HG03039 (cell line): Measurements from ENCODE around the gene TRIM29.

Experiments
- ATAC-seq: cut with Tn5 transposase; IDR thresholded peaks from one replicate; pipeline ENCODE4 v1.9.1; 2021; ENCODE audit warnings: mild to moderate bottlenecking, moderate library complexity; ENCODE audit not compliant: unreplicated experiment

The TRIM29 gene

DNA sequence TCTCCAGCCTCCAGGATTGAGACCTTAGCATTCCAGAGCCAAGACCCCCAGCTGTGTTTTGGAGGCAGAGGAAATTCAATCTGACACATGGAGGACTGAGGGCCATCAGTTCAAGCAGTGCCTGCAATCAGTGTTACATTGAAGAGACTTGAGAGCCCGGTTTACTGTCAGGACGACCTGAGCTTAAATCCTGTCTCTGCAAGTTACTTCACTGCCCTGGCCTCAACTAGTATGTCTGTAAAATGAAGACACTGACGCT is 35.1 kb downstream of the TRIM29 start:
- no peak for ATAC-seq

DNA sequence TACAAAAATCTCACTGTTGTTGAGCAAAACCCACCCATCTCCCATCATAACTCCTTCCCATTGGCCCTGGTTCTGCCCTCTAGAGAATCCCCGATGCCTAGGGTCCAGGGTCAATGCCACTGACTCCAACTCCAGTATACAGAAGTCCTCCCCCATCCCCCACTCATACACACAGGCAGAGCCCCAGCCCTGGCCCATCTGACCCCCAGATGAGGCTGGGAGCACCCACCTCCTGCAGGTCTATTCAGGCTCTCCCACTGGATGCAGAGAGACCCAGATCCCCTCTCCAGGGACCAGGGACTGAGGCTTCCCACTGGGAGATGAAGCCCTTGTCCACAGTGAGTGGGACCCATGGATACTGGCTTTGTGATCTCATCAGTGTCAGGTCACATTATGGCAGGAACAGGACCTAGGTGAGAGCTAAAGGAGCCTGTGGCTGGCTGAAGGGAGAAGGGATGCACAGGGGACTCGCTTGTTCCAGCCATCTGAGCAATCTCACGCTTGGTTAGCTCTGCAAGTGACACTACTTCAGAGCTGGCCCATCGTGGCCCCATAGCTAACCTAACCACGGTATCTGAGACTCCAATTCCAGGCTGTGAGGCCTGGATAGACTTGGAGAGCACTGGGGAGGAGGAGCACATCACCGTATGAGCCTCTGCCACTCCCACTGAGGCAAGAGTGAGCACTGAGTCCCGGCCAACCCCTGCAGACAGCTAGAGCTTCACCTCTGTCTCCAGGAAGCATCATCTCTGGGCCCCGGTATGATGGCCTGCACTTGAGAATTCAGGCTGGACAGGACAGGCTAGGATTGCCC is 35.7 kb downstream of the TRIM29 start:
- no peak for ATAC-seq

DNA sequence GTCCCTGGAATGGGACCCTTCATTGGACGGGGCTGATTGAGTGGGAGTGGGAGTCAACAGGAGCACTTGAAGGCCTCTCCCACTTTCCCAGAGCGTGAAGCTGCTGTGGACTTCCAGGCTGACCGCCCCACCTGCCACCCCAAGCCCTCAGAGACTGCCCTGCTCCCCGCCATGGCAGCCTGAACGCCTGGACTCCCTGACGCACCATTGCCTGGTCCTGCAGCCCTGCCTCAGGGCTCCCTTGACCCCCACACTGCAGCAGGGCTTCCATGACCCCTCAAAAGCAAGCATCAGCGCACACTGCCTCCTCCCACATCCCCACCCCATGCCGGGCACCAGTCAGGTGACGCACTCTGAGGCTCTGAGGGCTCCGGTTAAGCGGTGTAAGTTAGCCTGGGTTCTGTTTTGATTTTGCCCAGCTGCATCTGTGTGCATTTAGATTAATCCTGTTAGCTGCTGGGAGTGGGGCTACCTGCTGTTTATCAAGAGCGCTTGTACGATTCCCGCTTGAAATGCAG is 39.4 kb downstream of the TRIM29 start:
- no peak for ATAC-seq

- ATAC-seq = no peak
Measured at GRCh38 chr11:120097721-120098385, 40.1 kb downstream of the TRIM29 start.

GRCh38 chr11:120096369-120097191 is 41.3 kb downstream of the TRIM29 start:
- no peak for ATAC-seq

- ATAC-seq = no peak
Measured at GRCh38 chr11:120095516-120095915, 42.4 kb downstream of the TRIM29 start.

GRCh38 chr11:120091701-120092100 is 46.2 kb downstream of the TRIM29 start:
- ATAC-seq = no peak

DNA sequence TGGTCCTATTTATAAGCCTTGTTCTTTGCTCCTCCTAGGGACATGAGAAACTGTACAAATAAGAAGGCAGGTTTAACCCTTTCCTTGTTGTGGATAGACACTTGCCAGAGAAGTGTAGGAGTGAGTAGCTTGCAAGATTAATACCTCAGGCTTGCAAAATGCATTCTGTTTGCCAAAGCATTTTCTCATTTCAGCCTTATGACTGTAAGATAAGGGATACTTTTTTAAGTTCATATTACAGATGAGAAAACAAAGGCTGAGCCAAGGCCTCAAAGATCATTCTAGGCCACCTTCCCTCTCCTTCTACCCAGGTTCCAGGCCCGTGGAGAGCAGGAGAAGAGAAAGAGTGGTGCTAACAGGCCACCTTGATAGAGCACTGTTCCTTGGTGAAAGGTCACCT is 46.8 kb downstream of the TRIM29 start:
- no peak for ATAC-seq

DNA sequence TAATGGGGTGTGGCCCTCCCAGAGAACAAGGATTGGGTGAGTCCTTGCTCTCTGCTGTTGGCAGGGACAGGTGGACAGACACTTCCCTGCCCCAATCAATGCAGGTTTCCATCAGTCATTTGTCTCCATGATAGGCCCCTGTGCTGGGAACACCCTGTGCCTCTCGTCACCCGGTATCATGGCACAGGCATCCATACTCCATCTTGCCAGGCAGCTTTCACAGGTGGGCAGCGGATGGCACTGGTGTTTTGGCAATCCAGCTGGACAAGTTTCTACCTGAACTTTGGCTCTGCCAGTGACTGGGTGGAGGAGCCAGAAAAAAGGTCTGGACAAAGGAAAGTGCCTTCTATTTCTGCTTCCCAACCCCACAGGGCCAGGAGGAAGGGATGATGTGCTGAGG is 47.5 kb downstream of the TRIM29 start:
- no peak for ATAC-seq

GRCh38 chr11:120089036-120090001 is 48.6 kb downstream of the TRIM29 start:
- no peak for ATAC-seq

DNA sequence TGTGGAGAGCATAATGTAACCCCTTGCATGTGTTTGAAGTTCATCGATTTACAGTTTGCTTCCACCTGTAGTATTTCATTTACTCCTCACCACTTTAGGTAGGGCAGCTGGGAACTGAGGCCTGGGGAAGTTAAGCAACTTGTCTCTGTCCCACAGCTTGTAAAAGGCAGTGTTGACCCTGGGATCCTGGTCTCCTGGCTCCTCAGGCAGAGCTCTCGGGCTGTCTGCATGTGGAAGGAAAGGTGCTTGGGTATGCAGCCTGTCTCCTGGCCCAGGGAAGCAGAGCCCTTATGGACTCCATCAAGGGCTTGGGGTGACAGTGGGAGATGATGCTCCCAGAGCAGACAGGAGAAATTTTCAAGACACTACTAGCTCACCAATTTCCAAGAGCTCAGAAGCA is 49.9 kb downstream of the TRIM29 start:
- no peak for ATAC-seq

DNA sequence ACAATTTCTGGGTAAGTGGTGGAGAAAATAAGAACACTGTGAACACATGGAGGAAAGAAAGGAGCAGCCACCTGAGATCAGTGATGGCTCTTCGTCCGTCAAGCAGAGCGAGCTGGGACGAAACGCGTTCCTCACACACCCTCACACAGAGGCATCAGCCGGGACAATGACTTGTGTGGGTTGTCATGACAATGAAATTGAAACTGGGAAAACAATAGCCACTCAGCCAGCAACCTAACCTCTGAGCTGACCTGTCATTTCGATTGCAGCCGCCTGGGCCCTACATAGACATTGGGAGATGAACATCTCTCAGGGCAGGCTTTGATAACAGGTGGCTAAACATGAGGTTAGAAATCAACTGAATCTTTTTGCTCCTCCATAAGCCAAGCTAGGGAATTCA is 51.3 kb downstream of the TRIM29 start:
- no peak for ATAC-seq

DNA sequence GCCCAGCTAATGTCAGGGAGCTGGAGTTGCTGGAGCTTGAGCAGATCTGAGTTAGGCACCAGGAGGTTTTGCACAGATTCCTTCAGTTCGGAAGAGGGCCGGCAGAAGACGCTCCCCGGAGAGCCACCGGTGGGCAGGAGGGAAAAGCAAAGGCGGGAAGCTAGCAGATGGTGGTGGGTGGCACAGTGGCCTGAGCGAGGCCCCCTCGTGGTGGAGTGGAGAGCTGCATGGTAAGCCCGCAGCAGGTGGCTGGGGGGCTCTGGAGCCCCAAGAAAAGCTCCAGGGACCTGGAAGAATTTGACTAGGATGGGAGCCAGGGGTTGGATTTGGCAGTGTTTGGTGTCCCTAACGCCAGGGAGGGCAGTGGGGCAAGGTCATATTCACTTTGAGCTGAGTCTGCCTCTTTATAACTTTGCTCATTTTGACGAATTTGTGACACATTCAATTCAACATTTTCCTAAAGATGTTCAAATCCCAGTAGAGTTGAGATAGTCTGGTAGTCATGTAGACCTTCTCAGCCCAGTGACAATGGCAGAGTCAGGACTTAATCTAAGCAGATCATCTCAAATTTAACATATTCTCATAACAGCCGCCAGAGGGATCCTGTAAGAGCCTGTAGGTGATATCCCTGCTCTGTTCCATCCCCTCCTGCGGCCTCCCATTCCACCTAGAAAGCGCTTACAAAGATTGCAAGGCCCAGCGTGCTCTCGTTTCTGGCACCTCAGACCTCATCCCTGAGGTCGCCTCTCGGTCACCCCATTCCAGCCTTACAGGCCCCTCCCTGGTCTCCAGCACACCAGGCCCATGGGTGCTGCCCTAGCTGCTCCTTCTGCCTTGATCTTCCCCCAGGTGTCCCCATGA is 57.9 kb downstream of the TRIM29 start:
- ATAC-seq = no peak

GRCh38 chr11:120078397-120078796 is 59.5 kb downstream of the TRIM29 start:
- no peak for ATAC-seq

DNA sequence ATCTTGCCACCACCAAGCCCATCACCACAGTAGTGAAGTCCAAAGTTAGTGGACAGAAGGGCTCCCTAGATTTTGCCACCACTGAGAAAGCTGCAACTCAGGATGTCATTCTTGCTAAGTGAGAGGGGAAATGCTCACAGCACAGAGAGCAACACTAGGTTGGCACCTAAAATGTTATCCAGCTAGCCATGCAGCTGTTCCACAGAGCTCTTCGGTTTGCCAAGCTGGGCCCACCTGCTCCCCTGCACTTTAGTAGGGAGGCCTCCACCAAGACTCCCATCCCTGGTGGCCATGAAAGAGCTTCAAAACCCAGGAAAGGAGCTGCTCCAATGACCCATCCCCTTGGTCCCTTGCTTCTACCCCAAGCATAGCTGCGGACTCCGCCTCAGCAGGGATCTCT is 63.8 kb downstream of the TRIM29 start:
- no peak for ATAC-seq

- no peak for ATAC-seq
Measured at GRCh38 chr11:120073196-120073595, 64.7 kb downstream of the TRIM29 start.

GRCh38 chr11:120068114-120068573 is 69.8 kb downstream of the TRIM29 start:
- no peak for ATAC-seq

DNA sequence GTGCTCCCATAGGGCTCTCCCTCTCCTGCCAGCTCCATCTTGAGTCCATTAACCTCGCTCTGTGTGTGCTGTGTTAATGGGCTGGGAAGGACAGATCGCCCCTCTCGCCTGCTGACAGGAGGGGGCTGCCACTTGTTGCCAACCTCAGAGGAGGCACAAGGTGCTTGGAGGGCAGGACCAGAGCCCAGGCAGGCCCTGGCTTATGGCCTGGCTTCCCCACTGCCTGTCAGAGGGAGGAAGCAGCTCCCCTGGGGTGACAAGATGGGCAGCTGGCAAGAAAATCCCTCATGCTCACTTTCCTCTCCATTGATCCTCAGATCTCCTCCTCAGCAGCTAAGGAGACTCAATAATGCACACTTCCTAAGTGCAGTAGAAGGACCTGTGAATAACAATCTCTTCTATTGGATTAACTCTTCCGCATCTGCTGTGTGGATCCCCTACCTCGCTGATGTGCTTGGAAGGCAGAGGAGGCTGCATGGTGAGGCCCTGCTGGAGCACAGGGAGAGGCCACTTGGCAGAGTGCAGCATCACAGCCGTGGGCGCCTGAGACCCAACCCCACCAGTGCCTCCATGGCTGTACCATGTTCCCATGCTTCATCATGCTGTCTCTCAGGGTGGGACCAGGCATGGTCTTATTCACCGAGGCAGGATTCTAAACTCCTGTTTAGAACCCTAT is 70.3 kb downstream of the TRIM29 start:
- ATAC-seq = no peak
